Aorta (tissue), 5 donors: ENCODE data around the gene ENPP7. TPM values are rescaled to one million over a fixed set of nuclear protein-coding genes. Genes with fewer than 3 reads are reported as not detected.

ENCODE experiments used
- ATAC-seq: fragments of 200-7000 bp; cut with Tn5 transposase; one replicate; pipeline ENCODE4 v1.9.1; 2022; ENCODE audit warnings: moderate library complexity; ENCODE audit not compliant: low FRiP score
- DNase-seq, 2 donors: peaks; one replicate each; pipeline ENCODE4 v3.0.0-alpha.2; 2020
- H3K27ac ChIP-seq, 2 donors: one replicate each; pipeline ENCODE4 v1.5.1; 2013; ENCODE audit warnings: low read length in 2 of 2, mild to moderate bottlenecking in 2 of 2, moderate library complexity in 2 of 2, control low read depth in 1 of 2, inconsistent platforms in 1 of 2, low read depth in 1 of 2
- H3K27me3 ChIP-seq, 2 donors: one replicate each; pipeline ENCODE4 v1.6.1; 2013; ENCODE audit warnings: control low read depth in 1 of 2, low read length in 1 of 2, mild to moderate bottlenecking in 1 of 2, moderate library complexity in 1 of 2; ENCODE audit not compliant: insufficient read depth in 2 of 2, control insufficient read depth in 1 of 2
- H3K36me3 ChIP-seq, 2 donors: one replicate each; pipeline ENCODE4 v1.6.1; 2013; ENCODE audit warnings: control low read depth in 1 of 2, low read length in 1 of 2, mild to moderate bottlenecking in 1 of 2; ENCODE audit not compliant: insufficient read depth in 2 of 2, control insufficient read depth in 1 of 2
- H3K4me1 ChIP-seq, 2 donors: one replicate each; pipeline ENCODE4 v1.6.1; 2013; ENCODE audit warnings: low read length in 2 of 2, control low read depth in 1 of 2, mild to moderate bottlenecking in 1 of 2, moderate library complexity in 1 of 2; ENCODE audit not compliant: insufficient read depth in 2 of 2, control insufficient read depth in 1 of 2
- H3K4me3 ChIP-seq, 2 donors: one replicate each; pipeline ENCODE4 v1.5.1; 2013; ENCODE audit warnings: low read length in 2 of 2, control low read depth in 1 of 2, mild to moderate bottlenecking in 1 of 2
- H3K9me3 ChIP-seq: one replicate; pipeline ENCODE4 v1.6.1; 2013; ENCODE audit warnings: mild to moderate bottlenecking, low read length; ENCODE audit not compliant: control insufficient read depth
- whole genome bisulfite sequencing, 2 donors: extraction: QIAGEN DNeasy Blood & Tissue Kit; methylation state at CpG; one replicate each; pipeline ENCODE4 v1.1.7; 2013; 5-methylcytosine and 5-hydroxymethylcytosine counted together
- intact Hi-C, 2 donors: fragments of 100-400 bp; cut with DNase I; formaldehyde crosslinking; loops; one replicate each; pipeline versions ENCODE4 v1.14.2 to v1.15.0; 2022
- long read RNA-seq, 2 donors: library from polyadenylated mRNA; unstranded; transcript quantifications; one replicate each; pipeline ENCODE4 v2.0.0, GENCODE V29; 2020 to 2021
- polyA plus RNA-seq, 2 donors: library from polyadenylated mRNA; stranded (reverse); fragments of 200-250 nt; gene quantifications; one replicate each; pipeline ENCODE4 v1.2.3, GENCODE V29; 2013
- total RNA-seq, 2 donors: library from RNA; stranded (reverse); fragmentation: NEBNext Ultra II Directional; extraction: Animal tissue kit (Norgen Biotek cat#: 25700); gene quantifications; one replicate each; pipeline ENCODE4 v1.2.1, GENCODE V29; 2021
- donor health status: healthy with polysubstance abuse.
- donor health status: Bipolar disorder and iron deficiency.
- donor health status: DM: no; HTN: no; CAD: no.
- donor health status: DM: no; HTN: no; CAD: no.
- donor health status: DM: yes; HTN: yes; CAD: no.

Gene ENPP7
- total RNA-seq (not detected), polyA plus RNA-seq (10 to 100 TPM in 1 of 2 donors, not detected in 1; 10.9 TPM)
- long read RNA-seq, donor 1: 0 reads
- long read RNA-seq, donor 2, partial matches to known transcripts: 1 of 1 reads
- long read RNA-seq, donor 2, other reads (novel, unspliced or antisense): 0 of 1 reads

GRCh38 chr17:79730769-79731483 is at the start of gene ENPP7:
Gene ENPP7, plus strand, starts transcription at chr17:79730943. Its CDS starts 197 bp downstream, at chr17:79731140.
- Histone ChIP-seq H3K9me3 (no peaks in the 10 kb centered on the region), H3K4me1 (no peaks in the 10 kb centered on the region), H3K36me3 (no peaks in the 10 kb centered on the region), H3K4me3 (no peak within 1 kb of the TSS), H3K27me3 (no peaks in the 10 kb centered on the region), H3K27ac (no peak within 1 kb of the TSS)
- no peak for ATAC-seq
- WGBS, 2 donors: 89 to 91% methylated on average over 31 to 33 of the region's 33 CpGs
- DNase-seq: no peak
- intact Hi-C loops: no loop called here

- DNase-seq (no peak), ATAC-seq (no peak)
- 76 to 79% methylated on average over 14 of the region's 14 CpGs for WGBS, 2 donors
- Histone ChIP-seq H3K4me1 (no peaks in the 10 kb centered on the region), H3K27ac (no peak overlapping the region), H3K27me3 (no peaks in the 10 kb centered on the region), H3K9me3 (no peaks in the 10 kb centered on the region), H3K4me3 (no peak overlapping the region), H3K36me3 (no peaks in the 10 kb centered on the region)
- intact Hi-C loops: no loop called here
These were observed 49.6 kb upstream of the ENPP7 start for GRCh38 chr17:79681101-79681621.

- WGBS, 2 donors: 66 to 70% methylated on average over 9 of the region's 9 CpGs
- intact Hi-C loops: no loop called here
- Histone ChIP-seq H3K4me3 (no peak overlapping the region), H3K27ac (no peak overlapping the region), H3K36me3 (no peaks in the 10 kb centered on the region), H3K4me1 (no peaks in the 10 kb centered on the region), H3K9me3 (no peaks in the 10 kb centered on the region), H3K27me3 (no peaks in the 10 kb centered on the region)
- no peak for DNase-seq
- ATAC-seq: no peak
These were observed 49.0 kb upstream of the ENPP7 start for GRCh38 chr17:79681628-79682261.

- H3K27ac ChIP-seq: no peak overlapping the region
- no peak overlapping the region for H3K4me3 ChIP-seq
- ATAC-seq: no peak
- no peak for DNase-seq
- WGBS, 2 donors: 82 to 83% methylated on average over 12 of the region's 12 CpGs
- H3K36me3 ChIP-seq: no peaks in the 10 kb centered on the region
- intact Hi-C loops: no loop called here
- no peaks in the 10 kb centered on the region for H3K27me3 ChIP-seq
- H3K9me3 ChIP-seq: no peaks in the 10 kb centered on the region
- H3K4me1 ChIP-seq: no peaks in the 10 kb centered on the region
These were observed 47.4 kb upstream of the ENPP7 start for GRCh38 chr17:79683365-79683764.

GRCh38 chr17:79684132-79684985 is 46.4 kb upstream of the ENPP7 start:
- Histone ChIP-seq H3K4me1 (no peaks in the 10 kb centered on the region), H3K27me3 (no peaks in the 10 kb centered on the region), H3K4me3 (no peak overlapping the region), H3K27ac (no peak overlapping the region), H3K9me3 (no peaks in the 10 kb centered on the region), H3K36me3 (no peaks in the 10 kb centered on the region)
- intact Hi-C loops: no loop called here
- DNase-seq (no peak), ATAC-seq (peak; percentile 24)
- WGBS, 2 donors: 71 to 75% methylated on average over 29 of the region's 29 CpGs

GRCh38 chr17:79685121-79685520 is 45.6 kb upstream of the ENPP7 start:
- no peak for DNase-seq
- H3K9me3 ChIP-seq: no peaks in the 10 kb centered on the region
- WGBS, 2 donors: 53 to 54% methylated on average over 9 of the region's 9 CpGs
- H3K27ac ChIP-seq: no peak overlapping the region
- no peaks in the 10 kb centered on the region for H3K4me1 ChIP-seq
- H3K36me3 ChIP-seq: no peaks in the 10 kb centered on the region
- no peaks in the 10 kb centered on the region for H3K27me3 ChIP-seq
- intact Hi-C loops: no loop called here
- H3K4me3 ChIP-seq: no peak overlapping the region
- ATAC-seq: no peak

GRCh38 chr17:79686476-79686875 is 44.3 kb upstream of the ENPP7 start:
- 84 to 87% methylated on average over 17 of the region's 17 CpGs for WGBS, 2 donors
- ATAC-seq: no peak
- Histone ChIP-seq H3K4me3 (no peak overlapping the region), H3K36me3 (no peaks in the 10 kb centered on the region), H3K9me3 (no peaks in the 10 kb centered on the region), H3K27ac (no peak overlapping the region), H3K27me3 (no peaks in the 10 kb centered on the region), H3K4me1 (no peaks in the 10 kb centered on the region)
- intact Hi-C loops: no loop called here
- DNase-seq: no peak

GRCh38 chr17:79690466-79690865 is 40.3 kb upstream of the ENPP7 start:
- ATAC-seq (no peak), DNase-seq (no peak)
- intact Hi-C loops: no loop called here
- no peaks in the 10 kb centered on the region for H3K9me3 ChIP-seq
- no peaks in the 10 kb centered on the region for H3K27me3 ChIP-seq
- no peak overlapping the region for H3K4me3 ChIP-seq
- WGBS, 2 donors: 67 to 71% methylated on average over 10 of the region's 10 CpGs
- no peaks in the 10 kb centered on the region for H3K4me1 ChIP-seq
- no peaks in the 10 kb centered on the region for H3K36me3 ChIP-seq
- H3K27ac ChIP-seq: no peak overlapping the region
